HepG2 (cell line): Measurements from ENCODE around the gene B3GNT9.

Source experiments
- CEBPB ChIP-seq: IDR thresholded peaks from 2 replicates; pipeline ENCODE4 v1.6.1; 2011; ENCODE audit warnings: low read depth, low read length, improper control_type of control experiment, borderline replicate concordance
- CTCF ChIP-seq: sonication (generic); formaldehyde crosslinking; IDR thresholded peaks from 2 replicates; pipeline ENCODE4 v1.5.0; 2020; ENCODE audit warnings: mild to moderate bottlenecking, missing genetic modification reagents, moderate library complexity
- HIVEP1 ChIP-seq: sonication (generic); formaldehyde crosslinking; IDR thresholded peaks from 2 replicates; pipeline ENCODE4 v1.4.0; 2020; ENCODE audit warnings: mild to moderate bottlenecking, missing genetic modification reagents
- HOXD1 ChIP-seq: sonication (generic); formaldehyde crosslinking; IDR thresholded peaks from 2 replicates; pipeline ENCODE4 v1.5.0; 2020; ENCODE audit warnings: missing genetic modification reagents
- MYC ChIP-seq: sonication (generic); formaldehyde crosslinking; IDR thresholded peaks from 2 replicates; pipeline ENCODE4 v1.9.0; 2021; ENCODE audit warnings: missing genetic modification reagents, borderline replicate concordance
- NR1H2 ChIP-seq: sonication (generic); formaldehyde crosslinking; IDR thresholded peaks from 2 replicates; pipeline ENCODE4 v1.8.1; 2022; ENCODE audit warnings: low read depth, missing genetic modification reagents, borderline replicate concordance
- ZNF24 ChIP-seq: fragments of 450-650 bp; IDR thresholded peaks from 2 replicates; pipeline ENCODE4 v1.6.1; 2017; ENCODE audit warnings: antibody characterized with exemption, mild to moderate bottlenecking
- ZNF354B ChIP-seq: sonication (generic); formaldehyde crosslinking; IDR thresholded peaks from 2 replicates; pipeline ENCODE4 v1.8.0; 2022; ENCODE audit warnings: mild to moderate bottlenecking, missing genetic modification reagents
- ZNF616 ChIP-seq: sonication (generic); formaldehyde crosslinking; IDR thresholded peaks from 2 replicates; pipeline ENCODE4 v1.5.0; 2020; ENCODE audit warnings: low read depth, mild to moderate bottlenecking, missing genetic modification reagents
- ZNF775 ChIP-seq: sonication (generic); formaldehyde crosslinking; IDR thresholded peaks from 2 replicates; pipeline ENCODE4 v1.4.0; 2020; ENCODE audit warnings: missing genetic modification reagents, mild to moderate bottlenecking, moderate library complexity, borderline replicate concordance
- TF ChIP-seq, protein P1 (sequence below): sonication (generic); formaldehyde crosslinking; conservative IDR thresholded peaks from 2 replicates; pipeline ENCODE4 v1.8.0; 2022; ENCODE audit warnings: low read depth, missing genetic modification reagents

- peak; percentile 94 for TF ChIP-seq MYC
- TF ChIP-seq ZNF775 (CRISPR knock-in tag), result no peak
- peak; percentile 73; the same call in 1 of the 2 replicates for TF ChIP-seq ZNF616 (CRISPR knock-in tag)
- no peak for TF ChIP-seq ZNF354B
- TF ChIP-seq HOXD1 (CRISPR knock-in tag), result peak; percentile 35; the same call in 1 of the 2 replicates
- 0 out of 2 replicates have a peak, but pooled peaks have one; percentile 35 for TF ChIP-seq ZNF24
- no peak; the same call in 1 of the 2 replicates for TF ChIP-seq NR1H2 (CRISPR knock-in tag)
- TF ChIP-seq, protein P1, sequence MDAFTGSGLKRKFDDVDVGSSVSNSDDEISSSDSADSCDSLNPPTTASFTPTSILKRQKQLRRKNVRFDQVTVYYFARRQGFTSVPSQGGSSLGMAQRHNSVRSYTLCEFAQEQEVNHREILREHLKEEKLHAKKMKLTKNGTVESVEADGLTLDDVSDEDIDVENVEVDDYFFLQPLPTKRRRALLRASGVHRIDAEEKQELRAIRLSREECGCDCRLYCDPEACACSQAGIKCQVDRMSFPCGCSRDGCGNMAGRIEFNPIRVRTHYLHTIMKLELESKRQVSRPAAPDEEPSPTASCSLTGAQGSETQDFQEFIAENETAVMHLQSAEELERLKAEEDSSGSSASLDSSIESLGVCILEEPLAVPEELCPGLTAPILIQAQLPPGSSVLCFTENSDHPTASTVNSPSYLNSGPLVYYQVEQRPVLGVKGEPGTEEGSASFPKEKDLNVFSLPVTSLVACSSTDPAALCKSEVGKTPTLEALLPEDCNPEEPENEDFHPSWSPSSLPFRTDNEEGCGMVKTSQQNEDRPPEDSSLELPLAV (CRISPR knock-in tag), result no peak
- peak; percentile 99 for TF ChIP-seq CTCF
- TF ChIP-seq HIVEP1 (CRISPR knock-in tag), result peak; percentile 89
- TF ChIP-seq CEBPB, result no peak
Observed at GRCh38 chr16:67184995-67185650, 34.3 kb upstream of the B3GNT9 start.
